ENCODE results near the gene TRIO.

The TRIO gene

GRCh38 chr5:14185326-14186058, 42.4 kb downstream of the TRIO start:
- Mint-ChIP-seq H3K27ac (peak overlapping the region; percentile 54), H3K4me1 (peaks cover 51% of the 10 kb centered on the region), H3K4me3 (no peak overlapping the region), H3K36me3 (peaks cover 2% of the 10 kb centered on the region), H3K27me3 (no peaks in the 10 kb centered on the region), H3K9me3 (no peaks in the 10 kb centered on the region)
- no peak for DNase-seq (ENCODE audit: low spot score in 2 of 2)
- no peak for ATAC-seq (ENCODE audit: low read depth)

DNA sequence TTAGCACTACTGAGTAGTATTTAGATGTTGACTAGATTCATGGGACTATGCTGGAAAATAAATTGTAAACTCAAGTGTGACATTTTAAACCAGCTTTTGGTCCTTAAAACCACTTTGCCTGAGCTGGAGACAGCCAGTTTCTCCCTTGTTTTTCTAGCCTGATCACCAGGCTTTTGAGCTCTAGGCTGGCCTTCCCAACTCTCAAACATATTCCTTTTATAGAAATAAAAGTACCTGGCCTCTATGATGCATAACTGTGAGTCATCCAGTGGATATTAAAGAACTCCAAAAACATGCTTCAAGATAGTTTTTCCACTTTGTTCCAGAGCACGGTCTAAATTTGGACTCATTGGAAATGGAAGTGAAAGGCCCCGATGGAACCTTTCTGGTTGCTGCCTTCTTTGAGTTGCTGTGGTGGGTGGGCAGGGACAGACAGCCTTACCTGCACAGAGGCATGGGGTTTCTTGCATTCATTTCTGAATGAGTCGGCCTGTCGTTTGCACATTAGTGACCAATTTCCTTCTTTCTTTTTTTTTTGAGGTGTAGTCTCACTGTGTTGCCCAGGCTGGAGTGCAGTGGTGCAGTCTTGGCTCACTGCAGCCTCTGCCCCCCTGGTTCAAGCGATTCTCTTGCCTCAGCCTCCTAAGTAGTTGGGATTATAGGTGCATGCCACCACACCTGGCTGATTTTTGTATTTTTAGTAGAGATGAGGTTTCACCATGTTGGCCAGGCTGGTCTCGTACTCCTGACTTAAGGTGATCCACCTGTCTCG, 43.1 kb downstream of the TRIO start:
- Mint-ChIP-seq H3K36me3 (peaks cover 2% of the 10 kb centered on the region), H3K4me1 (peaks cover 54% of the 10 kb centered on the region), H3K4me3 (peak overlapping the region; percentile 1), H3K27me3 (no peaks in the 10 kb centered on the region), H3K27ac (peak overlapping the region; percentile 80), H3K9me3 (no peaks in the 10 kb centered on the region)
- DNase-seq (ENCODE audit: low spot score in 2 of 2) (no peak), ATAC-seq (ENCODE audit: low read depth) (no peak)

DNA sequence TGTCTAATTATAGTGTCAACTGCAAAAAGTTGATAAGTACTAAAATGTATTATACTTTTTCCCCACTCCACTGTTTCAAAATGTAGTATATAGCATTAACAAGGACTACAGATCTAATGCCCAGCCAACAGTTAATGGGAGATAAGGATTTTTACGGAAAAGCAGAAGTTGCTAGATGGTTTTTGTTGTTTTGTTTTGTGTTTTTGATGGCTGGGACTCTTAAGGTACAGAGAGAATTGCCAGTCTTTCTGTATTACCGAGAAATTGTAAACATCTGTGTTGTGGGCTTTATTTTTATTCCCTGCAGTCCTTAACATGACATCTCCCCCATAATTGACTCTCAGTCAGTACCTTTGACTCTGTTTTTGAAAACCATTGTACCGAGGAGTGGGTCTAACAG, 44.0 kb downstream of the TRIO start:
- no peaks in the 10 kb centered on the region for H3K36me3 Mint-ChIP-seq
- no peaks in the 10 kb centered on the region for H3K27me3 Mint-ChIP-seq
- no peaks in the 10 kb centered on the region for H3K9me3 Mint-ChIP-seq
- no peak for ATAC-seq (ENCODE audit: low read depth)
- peak overlapping the region; percentile 1 for H3K4me3 Mint-ChIP-seq
- no peak for DNase-seq (ENCODE audit: low spot score in 2 of 2)
- peaks cover 49% of the 10 kb centered on the region for H3K4me1 Mint-ChIP-seq
- peak overlapping the region; percentile 80 for H3K27ac Mint-ChIP-seq

DNA sequence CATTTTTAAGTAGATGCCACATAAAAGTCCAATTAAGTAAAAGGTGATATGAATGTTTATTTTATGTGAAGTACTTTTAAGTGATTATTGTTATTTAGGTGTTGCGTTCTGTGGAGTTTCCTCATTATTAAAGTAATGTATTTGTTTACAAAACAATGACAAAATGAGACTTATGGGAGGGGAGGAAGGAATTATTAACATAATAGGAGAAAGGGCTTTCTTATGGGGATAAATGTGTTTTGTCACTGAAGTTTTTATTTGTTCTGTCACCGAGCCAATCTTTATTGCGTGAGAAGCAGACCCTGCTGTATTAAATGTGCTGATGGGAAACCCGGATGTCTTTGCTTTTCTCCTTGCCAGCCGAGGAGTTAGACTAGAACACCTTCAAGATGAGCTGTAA, 44.5 kb downstream of the TRIO start:
- Mint-ChIP-seq H3K27ac (peak overlapping the region; percentile 80), H3K4me1 (peaks cover 48% of the 10 kb centered on the region), H3K9me3 (no peaks in the 10 kb centered on the region), H3K27me3 (no peaks in the 10 kb centered on the region), H3K36me3 (no peaks in the 10 kb centered on the region), H3K4me3 (no peak overlapping the region)
- DNase-seq (ENCODE audit: low spot score in 2 of 2), result no peak
- ATAC-seq (ENCODE audit: low read depth), result no peak

DNA sequence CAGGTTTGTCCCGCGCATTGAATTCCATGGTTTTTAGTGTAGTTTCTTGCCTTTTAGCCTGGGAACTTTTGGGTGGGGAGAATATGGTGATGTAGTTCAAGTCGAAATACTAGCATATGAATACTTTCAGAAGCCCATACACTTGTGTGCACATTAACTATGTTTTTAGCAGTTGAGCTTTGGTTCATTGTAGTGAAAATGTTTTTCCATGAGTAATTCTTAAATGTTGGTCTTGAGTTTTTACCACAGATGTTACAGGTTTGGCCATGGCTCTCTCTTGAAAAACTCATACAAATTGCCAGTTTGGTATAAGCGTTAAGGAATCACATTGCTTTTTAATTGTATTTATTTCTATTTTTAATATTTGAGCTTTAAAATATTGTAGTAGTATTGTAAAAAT, 45.6 kb downstream of the TRIO start:
- H3K27me3 Mint-ChIP-seq, result no peaks in the 10 kb centered on the region
- H3K4me3 Mint-ChIP-seq, result no peak overlapping the region
- peaks cover 3% of the 10 kb centered on the region for H3K36me3 Mint-ChIP-seq
- H3K27ac Mint-ChIP-seq, result peak overlapping the region; percentile 67
- DNase-seq (ENCODE audit: low spot score in 2 of 2), result no peak
- ATAC-seq (ENCODE audit: low read depth), result no peak
- no peaks in the 10 kb centered on the region for H3K9me3 Mint-ChIP-seq
- H3K4me1 Mint-ChIP-seq, result peaks cover 47% of the 10 kb centered on the region

DNA sequence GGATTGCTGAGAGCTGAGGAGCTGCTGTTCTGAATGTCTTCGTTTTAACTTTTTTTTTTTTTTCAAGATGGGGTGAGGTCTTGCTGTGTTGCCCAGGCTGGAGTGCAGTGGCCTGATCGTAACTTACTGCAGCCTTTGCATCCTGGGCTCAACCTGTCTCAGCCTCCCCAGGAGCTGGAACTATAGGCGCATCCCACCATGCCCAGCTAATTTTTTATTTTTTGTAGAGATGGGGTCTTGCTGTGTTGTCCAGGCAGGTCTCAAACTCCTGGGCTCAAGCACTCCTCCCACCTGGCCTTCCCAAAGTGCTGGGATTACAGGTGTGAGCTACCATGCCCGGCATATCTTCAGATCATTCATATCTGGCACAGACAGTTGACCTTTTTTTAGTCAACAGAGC, 46.5 kb downstream of the TRIO start:
- Mint-ChIP-seq H3K36me3 (peaks cover 6% of the 10 kb centered on the region), H3K4me3 (peak overlapping the region; percentile 37), H3K4me1 (peaks cover 42% of the 10 kb centered on the region), H3K27ac (peak overlapping the region; percentile 68), H3K27me3 (no peaks in the 10 kb centered on the region), H3K9me3 (no peaks in the 10 kb centered on the region)
- ATAC-seq (ENCODE audit: low read depth) (no peak), DNase-seq (ENCODE audit: low spot score in 2 of 2) (no peak)

GRCh38 chr5:14190194-14191164, 47.3 kb downstream of the TRIO start:
- ATAC-seq (ENCODE audit: low read depth), result no peak

DNA sequence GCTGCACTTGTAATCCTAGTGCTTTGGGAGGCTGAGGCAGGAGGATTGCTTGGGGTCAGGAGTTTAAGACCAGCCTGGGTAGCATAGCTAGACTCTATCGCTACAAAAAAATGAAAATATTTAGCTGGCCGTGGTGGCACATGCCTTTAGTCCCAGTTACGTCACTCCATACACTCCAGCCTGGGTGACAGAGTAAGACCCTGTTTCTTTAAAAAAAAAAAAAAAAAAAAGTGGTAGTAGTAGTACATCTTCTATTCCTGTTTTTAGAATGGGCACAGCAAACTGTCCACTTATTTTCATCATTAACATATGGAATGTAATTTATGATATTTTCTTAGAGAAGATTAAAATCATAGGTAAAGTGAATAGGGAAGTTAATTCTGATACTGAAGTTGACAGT, 48.2 kb downstream of the TRIO start:
- Mint-ChIP-seq H3K9me3 (no peaks in the 10 kb centered on the region), H3K27ac (no peak overlapping the region), H3K36me3 (peaks cover 9% of the 10 kb centered on the region), H3K4me1 (peaks cover 40% of the 10 kb centered on the region), H3K27me3 (no peaks in the 10 kb centered on the region), H3K4me3 (no peak overlapping the region)
- no peak for ATAC-seq (ENCODE audit: low read depth)
- DNase-seq (ENCODE audit: low spot score in 2 of 2), result no peak

More at GRCh38 chr5:14190194-14191164, 47.3 kb downstream of the TRIO start:
- no peak for DNase-seq (ENCODE audit: low spot score in 2 of 2)
- Mint-ChIP-seq H3K27ac (peak overlapping the region; percentile 68), H3K9me3 (no peaks in the 10 kb centered on the region), H3K36me3 (peaks cover 6% of the 10 kb centered on the region), H3K4me1 (peaks cover 41% of the 10 kb centered on the region), H3K27me3 (no peaks in the 10 kb centered on the region), H3K4me3 (peak overlapping the region; percentile 37)

DNA sequence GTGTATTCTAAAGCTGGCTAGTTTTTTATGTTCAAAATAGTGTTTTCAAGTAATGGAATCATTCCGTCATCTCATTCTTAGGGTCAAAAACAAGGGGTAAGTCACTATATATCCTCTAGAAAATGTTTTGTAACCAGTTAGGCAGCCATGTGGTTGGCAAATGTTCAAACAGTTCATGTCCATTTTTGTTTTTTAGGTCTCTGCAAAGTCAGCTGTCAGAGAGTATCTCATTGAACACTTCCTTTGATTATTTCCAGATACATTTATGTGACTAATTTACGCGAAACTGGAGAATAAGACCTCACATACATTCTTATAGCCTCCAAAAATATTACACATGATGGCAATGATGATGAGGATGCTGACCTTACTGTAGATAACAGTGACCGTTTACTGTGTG, 50.4 kb downstream of the TRIO start:
- H3K27ac Mint-ChIP-seq, result peak overlapping the region; percentile 10
- no peaks in the 10 kb centered on the region for H3K27me3 Mint-ChIP-seq
- ATAC-seq (ENCODE audit: low read depth), result no peak

GRCh38 chr5:14195588-14195987, 52.4 kb downstream of the TRIO start:
- no peaks in the 10 kb centered on the region for H3K9me3 Mint-ChIP-seq
- no peaks in the 10 kb centered on the region for H3K27me3 Mint-ChIP-seq
- ATAC-seq (ENCODE audit: low read depth) (no peak), DNase-seq (ENCODE audit: low spot score in 2 of 2) (no peak)
- H3K4me1 Mint-ChIP-seq, result peaks cover 41% of the 10 kb centered on the region
- no peak overlapping the region for H3K4me3 Mint-ChIP-seq
- H3K36me3 Mint-ChIP-seq, result peaks cover 12% of the 10 kb centered on the region
- H3K27ac Mint-ChIP-seq, result peak overlapping the region; percentile 84

More for the DNA sequence above, 50.4 kb downstream of the TRIO start:
- Mint-ChIP-seq H3K9me3 (no peaks in the 10 kb centered on the region), H3K4me1 (peaks cover 41% of the 10 kb centered on the region), H3K36me3 (peaks cover 12% of the 10 kb centered on the region), H3K4me3 (no peak overlapping the region)
- no peak for DNase-seq (ENCODE audit: low spot score in 2 of 2)

DNA sequence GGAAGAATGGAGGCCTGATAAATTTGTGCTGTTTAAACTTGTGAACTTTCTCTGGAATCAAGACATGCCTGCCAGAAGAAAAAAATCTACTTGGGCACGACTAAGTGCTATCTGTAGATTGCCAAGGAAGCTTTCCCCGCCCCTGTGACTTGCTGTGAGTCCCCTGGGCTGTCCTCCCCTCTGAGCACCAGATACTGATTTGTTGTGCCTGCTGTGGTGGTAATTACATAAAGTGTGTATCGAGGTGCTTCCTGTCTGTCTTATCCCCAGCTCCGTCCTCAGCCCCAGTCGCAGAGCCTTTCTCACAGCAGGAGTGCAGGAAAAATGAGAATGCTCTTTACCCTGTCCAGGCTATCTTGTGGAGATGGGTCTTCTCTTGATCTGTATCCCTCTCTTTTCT, 53.9 kb downstream of the TRIO start:
- H3K4me1 Mint-ChIP-seq, result peaks cover 44% of the 10 kb centered on the region
- H3K27me3 Mint-ChIP-seq, result no peaks in the 10 kb centered on the region
- H3K27ac Mint-ChIP-seq, result peak overlapping the region; percentile 86
- DNase-seq (ENCODE audit: low spot score in 2 of 2), result no peak
- peaks cover 12% of the 10 kb centered on the region for H3K36me3 Mint-ChIP-seq
- H3K9me3 Mint-ChIP-seq, result no peaks in the 10 kb centered on the region
- ATAC-seq (ENCODE audit: low read depth), result no peak
- H3K4me3 Mint-ChIP-seq, result no peak overlapping the region

GRCh38 chr5:14199902-14200301, 56.8 kb downstream of the TRIO start:
- Mint-ChIP-seq H3K4me1 (peaks cover 61% of the 10 kb centered on the region), H3K36me3 (peaks cover 11% of the 10 kb centered on the region), H3K27ac (peak overlapping the region; percentile 32), H3K27me3 (no peaks in the 10 kb centered on the region), H3K4me3 (no peak overlapping the region), H3K9me3 (no peaks in the 10 kb centered on the region)
- no peak for DNase-seq (ENCODE audit: low spot score in 2 of 2)
- ATAC-seq (ENCODE audit: low read depth), result no peak

GRCh38 chr5:14200312-14200990, 57.3 kb downstream of the TRIO start:
- peaks cover 11% of the 10 kb centered on the region for H3K36me3 Mint-ChIP-seq
- peak overlapping the region; percentile 32 for H3K27ac Mint-ChIP-seq
- no peak for ATAC-seq (ENCODE audit: low read depth)
- H3K9me3 Mint-ChIP-seq, result no peaks in the 10 kb centered on the region
- no peak overlapping the region for H3K4me3 Mint-ChIP-seq
- H3K4me1 Mint-ChIP-seq, result peaks cover 58% of the 10 kb centered on the region
- DNase-seq (ENCODE audit: low spot score in 2 of 2), result no peak
- H3K27me3 Mint-ChIP-seq, result no peaks in the 10 kb centered on the region

Measured in memory B cell (primary cell).